Neuronal stem cell (in vitro differentiated cells): ENCODE data around the gene MCOLN3.

Source experiments
- DNase-seq: peaks from one replicate; pipeline ENCODE4 v3.0.0-alpha.2; 2013; ENCODE audit warnings: low spot score
- H2AFZ ChIP-seq: one replicate; pipeline ENCODE4 v1.6.1; 2013; ENCODE audit warnings: mild to moderate bottlenecking, low read length, inconsistent platforms
- H2AK5ac ChIP-seq: 2 replicates; pipeline ENCODE4 v1.6.1; 2013; ENCODE audit warnings: low read depth, mild to moderate bottlenecking, inconsistent platforms, low read length, moderate library complexity, mixed read lengths
- H2BK120ac ChIP-seq: 2 replicates; pipeline ENCODE4 v1.6.1; 2013; ENCODE audit warnings: low read depth, mild to moderate bottlenecking, inconsistent platforms, low read length, moderate library complexity, mixed read lengths
- H2BK12ac ChIP-seq: one replicate; pipeline ENCODE4 v1.6.1; 2013; ENCODE audit warnings: low read length, inconsistent platforms
- H2BK15ac ChIP-seq: 2 replicates; pipeline ENCODE4 v1.6.1; 2013; ENCODE audit warnings: mild to moderate bottlenecking, low read length, inconsistent platforms, mixed read lengths
- H2BK5ac ChIP-seq: one replicate; pipeline ENCODE4 v1.6.1; 2013; ENCODE audit warnings: inconsistent platforms, mild to moderate bottlenecking, low read length, moderate library complexity
- H3K14ac ChIP-seq: one replicate; pipeline ENCODE4 v1.6.1; 2013; ENCODE audit warnings: low read length, inconsistent platforms
- H3K18ac ChIP-seq: 2 replicates; pipeline ENCODE4 v1.6.1; 2013; ENCODE audit warnings: low read length, inconsistent platforms
- H3K23ac ChIP-seq: 2 replicates; pipeline ENCODE4 v1.6.1; 2013; ENCODE audit warnings: low read depth, mild to moderate bottlenecking, mixed read lengths, low read length, inconsistent platforms; ENCODE audit not compliant: poor library complexity
- H3K27ac ChIP-seq: replicated peaks from 3 replicates; pipeline ENCODE4 v1.5.1; 2013; ENCODE audit warnings: low read length, inconsistent platforms
- H3K27me3 ChIP-seq, 3 experiments: 2 replicates each; pipeline ENCODE4 v1.6.1; 2013; ENCODE audit warnings: low read length in 3 of 3, mild to moderate bottlenecking in 2 of 3, inconsistent platforms in 1 of 3, low read depth in 1 of 3, mixed read lengths in 1 of 3, moderate library complexity in 1 of 3; ENCODE audit not compliant: control insufficient read depth in 3 of 3, insufficient read depth in 3 of 3
- H3K36me3 ChIP-seq, 2 donors: replicated peaks in 1 of 2; 2 replicates each; pipeline ENCODE4 v1.6.1; 2013; ENCODE audit warnings: low read length in 2 of 2; ENCODE audit not compliant: control insufficient read depth in 2 of 2, insufficient read depth in 2 of 2
- H3K4ac ChIP-seq: 2 replicates; pipeline ENCODE4 v1.6.1; 2013; ENCODE audit warnings: inconsistent platforms, mild to moderate bottlenecking, low read length, moderate library complexity
- H3K4me1 ChIP-seq, 2 donors: 1 replicate in 1 of 2; 2 replicates in 1 of 2; pipeline ENCODE4 v1.6.1; 2013; ENCODE audit warnings: low read length in 2 of 2, low read depth in 1 of 2; ENCODE audit not compliant: control insufficient read depth in 2 of 2, insufficient read depth in 1 of 2
- H3K4me2 ChIP-seq: one replicate; pipeline ENCODE4 v1.6.1; 2013; ENCODE audit warnings: mild to moderate bottlenecking, low read length, inconsistent platforms; ENCODE audit not compliant: insufficient read depth, poor library complexity, severe bottlenecking
- H3K4me3 ChIP-seq, 2 donors: 2 replicates each; pipeline ENCODE4 v1.5.1; 2013; ENCODE audit warnings: low read length in 2 of 2, mild to moderate bottlenecking in 2 of 2, inconsistent platforms in 1 of 2, moderate library complexity in 1 of 2
- H3K79me1 ChIP-seq: one replicate; pipeline ENCODE4 v1.6.1; 2013; ENCODE audit warnings: low read depth, mild to moderate bottlenecking, inconsistent platforms, low read length, moderate library complexity
- H3K9ac ChIP-seq: one replicate; pipeline ENCODE4 v1.6.1; 2013; ENCODE audit warnings: mild to moderate bottlenecking, low read depth, low read length, inconsistent platforms; ENCODE audit not compliant: poor library complexity
- H3K9me3 ChIP-seq, 2 donors: replicated peaks in 1 of 2; 2 replicates each; pipeline versions ENCODE3 to v1.6.1; 2013; ENCODE audit warnings: low read length in 2 of 2, mild to moderate bottlenecking in 2 of 2, inconsistent platforms in 1 of 2, low read depth in 1 of 2, mixed read lengths in 1 of 2, moderate library complexity in 1 of 2; ENCODE audit not compliant: control insufficient read depth in 2 of 2, insufficient read depth in 1 of 2
- H4K8ac ChIP-seq: one replicate; pipeline ENCODE4 v1.6.1; 2013; ENCODE audit warnings: low read depth, mild to moderate bottlenecking, inconsistent platforms, low read length, moderate library complexity
- H4K91ac ChIP-seq: one replicate; pipeline ENCODE4 v1.6.1; 2013; ENCODE audit warnings: low read length, low read depth, mild to moderate bottlenecking, inconsistent platforms; ENCODE audit not compliant: poor library complexity
- WGBS, 2 donors: extraction: QIAGEN DNeasy Blood & Tissue Kit; methylation state at CpG; one replicate each; pipeline ENCODE4 v1.1.7; 2013; ENCODE audit warnings: missing lambda C conversion rate in 2 of 2, mixed read lengths in 1 of 2; ENCODE audit not compliant: insufficient read length in 2 of 2, insufficient replicate concordance in 1 of 2; ENCODE audit errors: extremely low coverage in 2 of 2; 5-methylcytosine and 5-hydroxymethylcytosine counted together

MCOLN3 gene

DNA sequence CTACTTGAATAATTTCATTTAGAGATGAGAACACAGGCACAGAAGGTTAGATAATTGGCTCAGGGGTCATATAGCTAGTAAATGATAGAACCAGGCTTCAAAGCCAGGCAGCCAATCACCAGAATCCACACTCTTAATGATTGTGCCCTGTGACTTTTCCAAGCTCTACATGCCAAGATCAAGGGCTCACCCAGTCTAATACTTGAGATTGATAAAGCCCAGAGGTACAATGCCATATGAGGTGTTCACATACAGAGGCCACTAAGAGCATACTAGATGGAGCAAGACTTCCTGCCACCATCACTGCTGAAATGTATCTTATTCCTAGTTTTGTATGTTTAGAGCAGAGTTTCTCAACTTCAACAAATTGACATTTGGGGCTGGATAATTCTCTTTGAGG is 40.9 kb upstream of the MCOLN3 start:
- H2BK12ac ChIP-seq, result no peak overlapping the region
- no peak overlapping the region for H3K23ac ChIP-seq
- no peaks in the 10 kb centered on the region for H3K36me3 ChIP-seq
- no peak overlapping the region for H4K91ac ChIP-seq
- H3K4me2 ChIP-seq, result no peak overlapping the region
- H3K79me1 ChIP-seq, result no peaks in the 10 kb centered on the region
- H4K8ac ChIP-seq, result no peak overlapping the region
- H3K4ac ChIP-seq, result no peak overlapping the region
- no peak overlapping the region for H3K9ac ChIP-seq
- no peak overlapping the region for H3K4me3 ChIP-seq
- no peak overlapping the region for H3K18ac ChIP-seq
- H2BK5ac ChIP-seq, result no peak overlapping the region
- H3K4me1 ChIP-seq, result no peaks in the 10 kb centered on the region
- peaks cover 0 to 29% (median 0%) of the 10 kb centered on the region in 3 experiments for H3K27me3 ChIP-seq
- no peak overlapping the region for H2BK120ac ChIP-seq
- no peak overlapping the region for H2AK5ac ChIP-seq
- H3K27ac ChIP-seq, result no peak overlapping the region
- DNase-seq, result no peak
- no peak overlapping the region for H3K14ac ChIP-seq
- no peaks in the 10 kb centered on the region for H3K9me3 ChIP-seq
- no peak overlapping the region for H2AFZ ChIP-seq
- no peak overlapping the region for H2BK15ac ChIP-seq

DNA sequence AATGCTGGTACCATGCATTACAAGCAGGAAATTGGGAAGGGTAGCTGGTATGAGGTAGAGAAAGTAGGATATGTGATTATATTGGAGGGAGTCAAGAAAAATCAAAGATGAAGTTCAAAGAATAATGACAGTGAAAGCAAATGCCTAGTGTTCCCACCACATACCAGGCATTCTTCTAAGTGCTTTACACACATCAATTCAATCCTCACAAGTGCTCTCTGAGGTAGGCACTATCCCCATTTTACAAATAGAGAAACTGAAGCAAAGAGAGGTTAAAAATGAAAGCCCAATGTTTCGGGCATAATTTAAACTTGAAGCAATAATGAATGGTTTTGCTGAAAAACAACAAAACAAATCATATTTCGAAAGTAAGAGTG is 40.1 kb upstream of the MCOLN3 start:
- DNase-seq, result no peak
- no peak overlapping the region for H2BK5ac ChIP-seq
- no peak overlapping the region for H2BK12ac ChIP-seq
- no peak overlapping the region for H2AFZ ChIP-seq
- H3K4me2 ChIP-seq, result no peak overlapping the region
- no peaks in the 10 kb centered on the region for H3K9me3 ChIP-seq
- H3K23ac ChIP-seq, result no peak overlapping the region
- no peak overlapping the region for H3K9ac ChIP-seq
- WGBS, 2 donors, result no CpG with 5 or more reads among the region's 2 CpGs
- H4K8ac ChIP-seq, result no peak overlapping the region
- no peak overlapping the region for H2BK15ac ChIP-seq
- H3K4ac ChIP-seq, result no peak overlapping the region
- H2AK5ac ChIP-seq, result no peak overlapping the region
- no peak overlapping the region for H3K27ac ChIP-seq
- no peak overlapping the region for H2BK120ac ChIP-seq
- no peak overlapping the region for H4K91ac ChIP-seq
- no peak overlapping the region for H3K18ac ChIP-seq
- no peaks in the 10 kb centered on the region for H3K79me1 ChIP-seq
- H3K14ac ChIP-seq, result no peak overlapping the region
- no peaks in the 10 kb centered on the region for H3K36me3 ChIP-seq
- peaks cover 0 to 24% (median 0%) of the 10 kb centered on the region in 3 experiments for H3K27me3 ChIP-seq
- no peak overlapping the region for H3K4me3 ChIP-seq
- no peaks in the 10 kb centered on the region for H3K4me1 ChIP-seq

DNA sequence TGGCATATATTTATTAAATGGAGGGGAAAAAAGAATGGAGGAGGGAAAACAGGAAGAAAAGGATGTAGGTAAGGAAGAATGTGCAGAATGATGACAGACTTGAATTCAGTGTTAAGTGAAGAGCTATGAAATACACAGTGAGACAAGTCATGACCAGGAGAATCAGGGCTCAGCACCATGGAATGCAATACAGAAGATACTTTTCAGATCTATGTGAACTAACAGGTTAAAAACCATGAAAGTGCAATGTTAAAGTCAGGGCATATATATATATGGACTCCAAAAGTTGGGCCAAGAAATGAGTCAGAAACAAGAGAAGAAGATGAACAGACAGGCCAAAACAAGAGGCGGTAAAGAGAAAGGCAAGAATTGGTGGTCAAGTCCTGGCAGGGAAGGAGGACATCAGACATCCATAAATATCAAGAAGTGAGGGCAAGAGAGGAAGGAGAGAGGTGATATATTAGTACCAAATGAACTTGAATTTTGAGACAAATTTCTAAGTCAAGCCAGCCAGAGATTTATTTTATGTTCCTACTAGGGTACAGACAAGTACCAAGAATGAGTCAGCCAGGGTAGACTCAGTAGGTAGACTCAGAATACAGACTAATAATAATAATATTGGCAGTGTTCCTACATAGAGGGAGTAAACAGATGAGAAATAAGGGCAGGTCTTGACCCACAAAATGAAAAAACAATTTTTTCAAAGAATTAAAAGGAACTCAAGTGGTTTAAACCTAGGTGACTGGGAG is 39.5 kb upstream of the MCOLN3 start:
- no peak overlapping the region for H3K27ac ChIP-seq
- H3K9ac ChIP-seq, result no peak overlapping the region
- no peaks in the 10 kb centered on the region for H3K79me1 ChIP-seq
- no peaks in the 10 kb centered on the region for H3K36me3 ChIP-seq
- H3K4me1 ChIP-seq, result no peaks in the 10 kb centered on the region
- no peak overlapping the region for H3K4me3 ChIP-seq
- H2BK5ac ChIP-seq, result no peak overlapping the region
- no peak overlapping the region for H3K23ac ChIP-seq
- H3K18ac ChIP-seq, result no peak overlapping the region
- DNase-seq, result no peak
- H2BK15ac ChIP-seq, result no peak overlapping the region
- no peak overlapping the region for H4K8ac ChIP-seq
- no peak overlapping the region for H2BK120ac ChIP-seq
- H3K14ac ChIP-seq, result no peak overlapping the region
- no peak overlapping the region for H2BK12ac ChIP-seq
- no peak overlapping the region for H2AFZ ChIP-seq
- no peak overlapping the region for H3K4ac ChIP-seq
- WGBS, 2 donors, result no CpG with 5 or more reads among the region's 1 CpG
- H3K4me2 ChIP-seq, result no peak overlapping the region
- no peaks in the 10 kb centered on the region for H3K9me3 ChIP-seq
- H2AK5ac ChIP-seq, result no peak overlapping the region
- H4K91ac ChIP-seq, result no peak overlapping the region
- peaks cover 0 to 22% (median 0%) of the 10 kb centered on the region in 3 experiments for H3K27me3 ChIP-seq

DNA sequence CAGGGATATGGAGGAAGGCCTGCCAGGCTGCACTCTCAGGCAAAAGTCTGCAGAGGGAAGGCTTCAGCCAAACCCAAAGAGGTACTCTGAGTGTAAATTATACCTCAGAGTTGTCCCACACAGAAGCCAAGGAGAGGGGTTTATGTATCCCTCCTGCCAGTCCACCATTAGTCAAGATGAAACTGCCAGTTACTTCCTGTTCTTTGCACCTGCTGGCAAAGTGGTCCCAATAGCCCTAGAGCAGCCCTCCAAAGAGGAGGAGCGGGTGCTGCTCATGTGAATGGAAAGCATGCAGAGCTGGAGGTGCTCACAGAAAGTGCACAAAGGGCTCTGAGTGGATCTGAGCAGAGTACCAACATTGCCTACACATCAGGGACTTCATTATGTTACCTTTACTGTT is 37.1 kb upstream of the MCOLN3 start:
- Histone ChIP-seq H3K4me3 (no peak overlapping the region), H2AFZ (no peak overlapping the region), H3K27me3 (peaks cover 0 to 6% (median 0%) of the 10 kb centered on the region in 3 experiments), H2AK5ac (no peak overlapping the region), H3K9me3 (no peaks in the 10 kb centered on the region), H3K23ac (no peak overlapping the region), H3K9ac (no peak overlapping the region), H3K4me2 (no peak overlapping the region), H2BK12ac (no peak overlapping the region), H4K8ac (no peak overlapping the region), H3K79me1 (no peaks in the 10 kb centered on the region), H3K18ac (no peak overlapping the region), H2BK15ac (no peak overlapping the region), H3K4ac (no peak overlapping the region), H3K14ac (no peak overlapping the region), H2BK120ac (no peak overlapping the region), H3K4me1 (no peaks in the 10 kb centered on the region), H3K27ac (no peak overlapping the region), H2BK5ac (no peak overlapping the region), H4K91ac (no peak overlapping the region), H3K36me3 (no peaks in the 10 kb centered on the region)
- no peak for DNase-seq
- no CpG with 5 or more reads among the region's 1 CpG for WGBS, 2 donors
